SK-N-SH treated with all-trans-retinoic acid at 6 μM for 48 hours (cell line): Measurements from ENCODE around the gene COL19A1.

Source experiments
- BACH2 ChIP-seq: fragments of 250-450 bp; sonication (Bioruptor Pico); IDR thresholded peaks from 2 replicates; pipeline ENCODE4 v1.9.0; 2021; ENCODE audit warnings: mild to moderate bottlenecking, borderline replicate concordance
- CSRNP3 ChIP-seq: fragments of 250-450 bp; sonication (Bioruptor Pico); IDR thresholded peaks from 2 replicates; pipeline ENCODE4 v1.5.1; 2021; ENCODE audit warnings: mild to moderate bottlenecking, moderate library complexity
- GLIS3 ChIP-seq: fragments of 250-450 bp; sonication (Bioruptor Pico); IDR thresholded peaks from 2 replicates; pipeline ENCODE4 v1.5.0; 2020; ENCODE audit warnings: mild to moderate bottlenecking, moderate library complexity
- PATZ1 ChIP-seq: fragments of 250-450 bp; sonication (Bioruptor Pico); IDR thresholded peaks from 2 replicates; pipeline ENCODE4 v1.8.0; 2020; ENCODE audit warnings: mild to moderate bottlenecking, moderate library complexity, borderline replicate concordance
- ZNF70 ChIP-seq: fragments of 450-650 bp; formaldehyde crosslinking; IDR thresholded peaks from 2 replicates; pipeline ENCODE4 v1.5.0; 2020; ENCODE audit warnings: mild to moderate bottlenecking, moderate library complexity

- no peak for TF ChIP-seq CSRNP3
- no peak for TF ChIP-seq BACH2
- no peak for TF ChIP-seq ZNF70
- TF ChIP-seq GLIS3 (CRISPR knock-in tag): no peak
- TF ChIP-seq PATZ1 (CRISPR knock-in tag): no peak
These were observed 375.6 kb downstream of the COL19A1 start for GRCh38 chr6:70241991-70242420.
